GM18526 (cell line): ENCODE results near the gene RPL3.

Experiments
- POLR2A ChIP-seq: IDR thresholded peaks from 3 replicates; pipeline ENCODE4 v1.6.1; 2011; ENCODE audit not compliant: insufficient read length; ENCODE audit errors: extremely low read depth

RPL3 gene

GRCh38 chr22:39309881-39310714 is 9.3 kb downstream of the RPL3 start:
- TF ChIP-seq POLR2A: no peak

GRCh38 chr22:39309364-39309861 is 10.0 kb downstream of the RPL3 start:
- no peak for TF ChIP-seq POLR2A

- no peak for TF ChIP-seq POLR2A
These were observed 10.6 kb downstream of the RPL3 start for GRCh38 chr22:39308614-39309363.

GRCh38 chr22:39306456-39307361 is 12.7 kb downstream of the RPL3 start:
- TF ChIP-seq POLR2A: no peak

- TF ChIP-seq POLR2A: no peak
These were observed 15.3 kb downstream of the RPL3 start for GRCh38 chr22:39303892-39304671.

GRCh38 chr22:39303358-39303757 is 16.1 kb downstream of the RPL3 start:
- TF ChIP-seq POLR2A: no peak

- no peak for TF ChIP-seq POLR2A
These were observed 16.9 kb downstream of the RPL3 start for GRCh38 chr22:39302431-39302960.

GRCh38 chr22:39301926-39302325 is 17.5 kb downstream of the RPL3 start:
- TF ChIP-seq POLR2A: no peak

- no peak for TF ChIP-seq POLR2A
These were observed 18.3 kb downstream of the RPL3 start for GRCh38 chr22:39301108-39301507.

GRCh38 chr22:39300186-39300830 is 19.1 kb downstream of the RPL3 start:
- no peak for TF ChIP-seq POLR2A

- no peak for TF ChIP-seq POLR2A
These were observed 19.6 kb downstream of the RPL3 start for GRCh38 chr22:39299829-39300178.

- TF ChIP-seq POLR2A: no peak
These were observed 21.0 kb downstream of the RPL3 start for GRCh38 chr22:39298241-39298987.
